Inferior parietal cortex (tissue), 1 donor: ENCODE results near the gene ADAMTS3.

Source experiments
- DNase-seq: peaks from one replicate; pipeline ENCODE4 v3.0.0-alpha.2; 2016; ENCODE audit errors: extremely low spot score

The ADAMTS3 gene

DNA sequence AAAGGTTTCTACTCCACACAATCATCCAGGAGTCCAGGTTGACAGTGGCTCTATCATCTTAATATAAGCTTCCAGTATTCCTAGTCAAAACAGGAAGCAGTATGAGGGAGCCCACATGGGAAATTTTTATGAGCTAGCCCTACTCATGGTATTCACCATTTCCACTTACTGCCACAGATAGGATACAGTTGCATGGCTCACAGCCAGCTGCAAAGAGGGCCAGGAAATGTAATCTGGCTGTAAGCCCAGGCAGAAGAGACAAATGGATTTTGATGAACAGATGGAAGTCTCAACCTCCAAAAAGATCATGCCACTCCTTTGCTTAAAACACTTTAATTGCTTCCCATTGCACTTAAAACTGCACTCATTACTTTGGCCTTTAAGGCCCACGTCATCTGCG is 150.6 kb downstream of the ADAMTS3 start:
- peak; percentile 29 for DNase-seq

- DNase-seq = no peak
Observed at GRCh38 chr4:72410158-72410557, 158.9 kb downstream of the ADAMTS3 start.

GRCh38 chr4:72408568-72408967 is 160.5 kb downstream of the ADAMTS3 start:
- DNase-seq = no peak

DNA sequence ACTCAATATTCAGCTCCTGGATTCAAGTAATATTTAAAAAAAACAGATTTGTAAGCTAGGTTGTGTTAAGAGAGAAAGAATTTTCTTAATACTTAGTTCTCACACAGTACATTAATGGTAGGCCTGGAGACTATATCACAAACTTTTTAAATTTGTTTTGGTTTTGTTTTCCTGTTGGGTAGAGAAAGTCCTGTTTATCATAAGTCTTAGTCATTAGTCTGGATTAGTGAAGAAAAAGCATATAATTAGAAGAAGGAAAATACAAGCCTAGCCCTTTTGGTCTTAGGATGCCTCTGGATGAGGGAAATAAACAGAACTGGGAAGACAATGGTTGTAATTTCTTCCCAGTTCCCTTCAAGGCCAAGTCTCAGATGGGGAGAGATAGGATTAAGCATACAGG is 163.6 kb downstream of the ADAMTS3 start:
- no peak for DNase-seq

DNA sequence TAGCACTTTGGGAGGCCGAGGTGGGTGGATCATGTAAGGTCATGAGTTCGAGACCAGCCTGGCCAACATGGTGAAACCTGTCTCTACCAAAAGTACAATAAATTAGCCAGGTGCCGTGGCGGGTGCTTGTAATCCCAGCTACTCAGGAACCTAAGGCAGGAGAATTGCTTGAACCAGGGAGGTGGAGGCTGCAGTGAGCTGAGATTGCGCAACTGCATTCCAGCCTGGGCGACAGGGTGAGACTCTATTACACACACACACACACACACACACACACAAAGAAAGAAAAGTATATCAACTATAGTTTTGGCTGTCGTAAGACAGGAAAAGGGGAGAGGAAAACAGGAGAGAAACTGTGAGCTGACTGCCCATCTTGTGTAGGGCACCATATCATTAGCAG is 171.7 kb downstream of the ADAMTS3 start:
- no peak for DNase-seq

DNA sequence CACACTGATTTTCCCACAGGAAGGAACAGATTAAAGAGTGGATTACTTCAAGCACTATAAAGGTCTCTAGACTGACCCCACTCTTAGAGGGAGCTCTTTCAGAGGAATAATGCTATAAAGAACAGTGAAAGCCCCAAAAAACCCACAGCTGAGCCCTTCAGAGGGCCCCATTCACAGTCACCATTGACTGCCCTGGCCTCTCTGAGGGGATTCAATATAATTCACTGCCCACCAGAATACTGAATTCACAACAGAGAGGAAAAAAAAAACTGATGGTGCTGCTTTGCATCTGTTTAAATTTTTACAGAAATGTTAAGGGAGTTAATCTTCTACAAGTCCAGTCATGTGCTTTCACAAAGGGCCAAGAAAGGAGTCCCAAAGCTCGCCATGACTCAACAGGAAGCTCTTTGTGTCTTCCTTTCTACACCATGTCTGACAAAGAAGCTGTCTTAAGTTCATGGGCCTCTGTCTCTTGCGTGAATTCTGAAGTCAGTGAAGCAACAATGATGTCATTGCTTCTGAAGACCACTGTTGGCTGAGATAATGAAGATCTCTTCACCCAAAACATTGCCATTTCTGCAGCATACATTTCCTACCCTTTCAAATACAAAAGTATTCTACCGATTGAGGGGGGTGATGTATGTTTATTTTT is 174.9 kb downstream of the ADAMTS3 start:
- no peak for DNase-seq

- no peak for DNase-seq
Observed at GRCh38 chr4:72391281-72391680, 177.7 kb downstream of the ADAMTS3 start.

GRCh38 chr4:72390409-72390808 is 178.6 kb downstream of the ADAMTS3 start:
- no peak for DNase-seq

- no peak for DNase-seq
Observed at GRCh38 chr4:72388521-72388920, 180.5 kb downstream of the ADAMTS3 start.

GRCh38 chr4:72387959-72388358 is 181.1 kb downstream of the ADAMTS3 start:
- no peak for DNase-seq

DNA sequence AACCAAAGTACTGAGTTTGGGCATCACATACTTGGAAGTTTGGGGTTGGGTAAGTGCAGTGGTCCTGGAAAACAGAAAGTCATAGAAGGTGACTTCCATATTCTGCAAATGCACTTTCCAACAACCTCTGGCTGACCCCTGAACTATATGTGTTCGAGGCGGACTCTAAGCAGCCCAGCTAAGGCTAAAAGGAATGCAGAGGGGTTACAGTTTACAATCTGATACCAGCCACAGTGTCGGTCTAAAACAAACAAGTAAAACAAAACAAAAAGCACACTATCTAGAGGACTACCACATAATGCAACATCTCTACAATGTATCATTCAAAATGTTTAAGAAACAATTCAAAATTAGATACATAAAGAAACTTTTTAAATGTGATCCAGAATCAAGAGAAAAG is 185.6 kb downstream of the ADAMTS3 start:
- no peak for DNase-seq

- DNase-seq = no peak
Observed at GRCh38 chr4:72378901-72379300, 190.1 kb downstream of the ADAMTS3 start.

DNA sequence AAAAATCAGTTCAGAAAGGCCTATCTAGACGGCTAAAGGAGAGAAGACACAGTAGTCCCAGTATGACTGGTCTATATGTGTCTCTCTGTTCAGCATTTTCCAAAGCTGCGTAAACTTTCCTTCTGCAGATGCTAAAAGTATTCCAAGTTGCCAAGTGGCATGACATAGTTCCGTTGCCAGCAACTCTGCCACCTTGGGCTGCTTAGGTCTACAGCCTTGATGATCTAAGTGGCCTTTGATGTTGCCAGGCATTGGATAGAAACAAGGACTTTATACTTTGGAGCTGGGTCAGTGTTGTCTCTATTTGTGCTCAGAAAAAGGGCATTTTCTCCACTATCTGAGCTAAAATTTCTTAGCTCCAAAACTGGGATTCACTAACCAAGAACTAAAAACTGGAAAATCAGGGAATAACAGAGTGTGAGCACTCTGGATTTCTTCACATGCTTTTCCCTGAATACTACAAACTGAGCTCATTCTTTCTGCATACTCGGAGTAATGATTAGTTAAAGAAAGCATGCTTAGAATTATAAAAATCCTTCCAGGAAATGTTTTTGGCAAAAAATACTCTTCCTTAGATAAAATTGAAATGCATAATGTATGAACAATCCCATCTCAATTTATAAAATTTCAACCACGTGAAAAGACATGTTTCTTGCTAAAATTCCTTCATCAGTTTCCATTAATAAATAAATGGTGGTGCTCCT is 191.4 kb downstream of the ADAMTS3 start:
- no peak for DNase-seq

DNA sequence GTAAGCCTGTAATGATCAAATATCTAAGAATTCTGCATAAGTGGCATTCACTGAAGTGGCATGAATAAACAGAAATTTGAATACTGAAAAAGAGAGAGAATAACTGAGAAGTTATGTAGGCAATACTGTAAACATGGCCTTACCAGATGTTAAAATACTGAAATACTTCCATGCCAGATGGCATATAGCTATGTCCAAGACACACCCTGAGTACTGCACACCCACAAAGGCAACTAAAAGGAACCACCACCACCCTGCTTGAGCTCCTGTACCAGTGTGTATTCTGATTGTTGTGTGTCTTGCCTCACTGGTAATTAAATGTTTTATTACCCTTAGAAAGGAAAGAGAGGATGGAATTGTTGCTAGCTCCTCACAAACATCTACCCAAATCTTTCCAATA is 192.1 kb downstream of the ADAMTS3 start:
- no peak for DNase-seq

DNA sequence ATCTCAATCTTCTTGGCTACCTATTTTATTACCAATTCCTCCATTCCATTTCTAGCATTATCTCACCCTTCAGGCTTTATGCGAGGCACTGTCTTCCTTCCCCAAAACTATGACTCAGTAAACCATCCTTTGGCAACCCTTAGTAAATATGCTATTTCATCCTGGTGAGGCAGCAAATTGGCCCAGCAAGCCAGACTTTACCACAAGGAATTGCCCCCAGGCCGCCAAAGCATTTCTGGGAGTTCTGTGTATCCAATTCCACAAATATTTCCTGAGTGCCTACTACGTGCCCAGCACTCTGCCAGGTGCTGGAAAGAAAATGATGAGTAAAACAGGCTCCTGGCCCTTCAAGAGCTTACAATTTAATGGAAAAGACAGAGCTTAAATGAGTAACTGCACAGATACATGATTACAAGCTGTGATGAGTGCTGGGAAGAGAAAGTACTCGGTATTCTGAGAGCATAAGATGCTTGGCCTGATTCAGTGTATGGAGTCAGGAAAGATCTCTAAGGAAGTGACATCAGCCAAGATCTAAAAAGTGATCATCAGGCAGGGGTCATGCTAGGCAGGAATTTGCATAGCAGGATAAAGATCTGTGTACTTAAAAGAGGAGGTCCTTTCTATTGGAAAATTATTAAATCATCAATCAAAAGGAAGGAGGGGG is 193.8 kb downstream of the ADAMTS3 start:
- no peak for DNase-seq

GRCh38 chr4:72374159-72374558 is 194.9 kb downstream of the ADAMTS3 start:
- DNase-seq = no peak

- no peak for DNase-seq
Observed at GRCh38 chr4:72366601-72367000, 202.4 kb downstream of the ADAMTS3 start.

GRCh38 chr4:72365981-72366380 is 203.0 kb downstream of the ADAMTS3 start:
- DNase-seq = no peak

- no peak for DNase-seq
Observed at GRCh38 chr4:72365016-72365415, 204.0 kb downstream of the ADAMTS3 start.

GRCh38 chr4:72360075-72360474 is 208.9 kb downstream of the ADAMTS3 start:
- no peak for DNase-seq

- DNase-seq = no peak
Observed at GRCh38 chr4:72358483-72358882, 210.5 kb downstream of the ADAMTS3 start.

- no peak for DNase-seq
Observed at GRCh38 chr4:72357908-72358307, 211.1 kb downstream of the ADAMTS3 start.

DNA sequence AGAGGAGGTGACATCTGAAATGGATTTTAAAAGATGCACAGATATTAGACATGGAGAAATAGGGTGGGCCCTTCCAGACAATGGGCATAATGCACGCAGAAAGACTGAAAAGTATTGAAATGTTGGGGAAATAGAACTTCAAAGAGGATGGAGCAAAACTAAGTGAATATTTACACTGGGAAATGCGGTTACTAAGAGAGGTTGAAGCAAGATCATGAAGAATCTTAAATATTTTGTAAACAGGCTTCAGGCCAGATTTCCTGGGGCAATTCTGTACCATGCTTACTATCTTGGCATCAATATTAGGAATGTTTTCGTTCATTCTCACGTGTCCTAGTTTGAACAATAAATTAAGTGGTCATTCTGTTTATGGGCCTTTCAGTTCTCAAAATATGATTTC is 216.3 kb downstream of the ADAMTS3 start:
- no peak for DNase-seq
